ENCODE measurements around the gene RNF43.
"Not testable (repeated sequence)": the region's sequence is repeated elsewhere in the genome, so short reads cannot be mapped to it uniquely, and the experiment has no call there.

RNF43 gene

DNA sequence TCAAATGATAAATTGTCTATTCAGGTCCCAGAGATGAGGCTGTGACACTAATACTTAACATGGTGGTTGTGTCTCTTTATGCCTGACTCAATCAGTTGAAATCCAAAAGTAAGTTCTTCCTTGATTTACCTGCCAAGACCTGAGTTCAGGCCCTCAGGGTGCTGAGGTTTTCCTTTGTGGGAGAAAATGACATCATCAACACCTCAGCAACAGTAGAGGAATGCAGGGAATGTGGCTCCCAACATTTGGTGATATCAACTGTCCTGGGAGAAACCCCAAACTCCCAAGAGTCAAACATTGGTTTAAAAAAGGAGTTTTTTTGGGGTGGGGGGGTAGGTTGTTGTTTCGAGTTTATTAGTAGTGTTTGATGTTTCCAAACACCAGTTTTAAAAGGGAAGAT is 14.7 kb downstream of the RNF43 start:
- Histone ChIP-seq H3K4me3 (ENCODE audit: low read length) (no peak overlapping the region), H3K9ac (ENCODE audit: low read depth, low read length) (no peak overlapping the region), H3K36me3 (ENCODE audit: insufficient read depth, low read depth, low read length) (no peaks in the 10 kb centered on the region), H3K9me3 (ENCODE audit: insufficient read depth, low read depth, low read length) (no peaks in the 10 kb centered on the region), H3K27me3 (ENCODE audit: insufficient read depth, low read length) (peaks cover 88% of the 10 kb centered on the region), H3K4me1 (ENCODE audit: insufficient read depth, low read length) (peaks cover 26% of the 10 kb centered on the region; the same call in 1 of the 2 replicates), H3K27ac (ENCODE audit: low read length) (no peak overlapping the region)

DNA sequence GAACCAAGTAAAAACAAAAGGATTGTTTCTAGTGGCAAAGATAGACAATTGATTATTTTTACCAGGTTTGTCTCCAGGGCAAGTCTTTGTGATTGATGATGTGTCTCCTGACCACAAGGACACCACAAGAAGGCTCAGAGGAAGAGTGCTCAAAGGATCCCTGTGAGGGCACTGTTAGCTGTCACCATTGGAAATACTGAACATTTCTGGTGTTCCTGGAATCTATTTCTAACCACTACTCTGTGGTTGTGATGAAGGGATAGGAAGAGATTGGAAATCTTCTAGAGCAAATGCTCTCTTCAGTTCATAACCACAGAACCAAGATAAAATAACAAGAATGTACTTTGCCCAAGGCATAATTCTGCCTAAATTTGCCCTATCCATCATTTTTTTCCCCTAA is 15.3 kb downstream of the RNF43 start:
- Histone ChIP-seq H3K27ac (ENCODE audit: low read length) (no peak overlapping the region), H3K9me3 (ENCODE audit: insufficient read depth, low read depth, low read length) (no peaks in the 10 kb centered on the region), H3K27me3 (ENCODE audit: insufficient read depth, low read length) (peaks cover 94% of the 10 kb centered on the region), H3K9ac (ENCODE audit: low read depth, low read length) (no peak overlapping the region), H3K4me1 (ENCODE audit: insufficient read depth, low read length) (peaks cover 26% of the 10 kb centered on the region; the same call in 1 of the 2 replicates), H3K36me3 (ENCODE audit: insufficient read depth, low read depth, low read length) (no peaks in the 10 kb centered on the region), H3K4me3 (ENCODE audit: low read length) (no peak overlapping the region)

- H3K27ac ChIP-seq (ENCODE audit: low read length): no peak overlapping the region
- H3K27me3 ChIP-seq (ENCODE audit: insufficient read depth, low read length): peaks cover 98% of the 10 kb centered on the region
- H3K4me1 ChIP-seq (ENCODE audit: insufficient read depth, low read length): peaks cover 26% of the 10 kb centered on the region; the same call in 1 of the 2 replicates
These were observed 16.0 kb downstream of the RNF43 start for GRCh38 chr17:58401287-58401686.

DNA sequence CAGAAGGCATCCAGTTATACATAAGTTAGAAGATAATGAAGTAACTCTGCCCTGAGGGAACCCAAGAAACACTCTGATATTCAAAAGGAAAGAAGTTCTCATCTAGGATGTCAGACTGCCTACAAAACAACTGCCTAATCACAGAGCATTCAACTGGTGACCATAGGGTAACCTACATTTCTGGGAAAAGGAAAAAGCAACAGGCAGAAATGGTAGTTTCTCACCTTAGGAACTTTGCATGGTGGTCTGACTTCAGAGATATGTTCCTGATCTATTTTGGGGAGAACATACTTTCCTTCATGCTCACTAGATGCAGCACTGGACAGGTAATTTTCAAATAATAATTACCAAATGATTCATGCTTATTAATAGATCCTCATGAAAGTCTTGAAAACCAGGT is 16.5 kb downstream of the RNF43 start:
- peaks cover 98% of the 10 kb centered on the region for H3K27me3 ChIP-seq (ENCODE audit: insufficient read depth, low read length)
- no peak overlapping the region for H3K27ac ChIP-seq (ENCODE audit: low read length)

More at GRCh38 chr17:58401287-58401686, 16.0 kb downstream of the RNF43 start:
- Histone ChIP-seq H3K9me3 (ENCODE audit: insufficient read depth, low read depth, low read length) (no peaks in the 10 kb centered on the region), H3K4me3 (ENCODE audit: low read length) (no peak overlapping the region), H3K36me3 (ENCODE audit: insufficient read depth, low read depth, low read length) (no peaks in the 10 kb centered on the region), H3K9ac (ENCODE audit: low read depth, low read length) (no peak overlapping the region)

GRCh38 chr17:58399974-58400373 is 17.4 kb downstream of the RNF43 start:
- Histone ChIP-seq H3K36me3 (ENCODE audit: insufficient read depth, low read depth, low read length) (no peaks in the 10 kb centered on the region), H3K4me1 (ENCODE audit: insufficient read depth, low read length) (peaks cover 23% of the 10 kb centered on the region; the same call in 1 of the 2 replicates), H3K9me3 (ENCODE audit: insufficient read depth, low read depth, low read length) (no peaks in the 10 kb centered on the region), H3K9ac (ENCODE audit: low read depth, low read length) (no peak overlapping the region), H3K27ac (ENCODE audit: low read length) (no peak overlapping the region), H3K4me3 (ENCODE audit: low read length) (no peak overlapping the region), H3K27me3 (ENCODE audit: insufficient read depth, low read length) (peaks cover 98% of the 10 kb centered on the region)

More for the DNA sequence above, 16.5 kb downstream of the RNF43 start:
- H3K9ac ChIP-seq (ENCODE audit: low read depth, low read length): no peak overlapping the region
- no peaks in the 10 kb centered on the region for H3K36me3 ChIP-seq (ENCODE audit: insufficient read depth, low read depth, low read length)
- peaks cover 25% of the 10 kb centered on the region; the same call in 1 of the 2 replicates for H3K4me1 ChIP-seq (ENCODE audit: insufficient read depth, low read length)
- H3K4me3 ChIP-seq (ENCODE audit: low read length): no peak overlapping the region
- no peaks in the 10 kb centered on the region for H3K9me3 ChIP-seq (ENCODE audit: insufficient read depth, low read depth, low read length)

- Histone ChIP-seq H3K4me3 (ENCODE audit: low read length) (no peak overlapping the region), H3K9me3 (ENCODE audit: insufficient read depth, low read depth, low read length) (no peaks in the 10 kb centered on the region), H3K9ac (ENCODE audit: low read depth, low read length) (no peak overlapping the region), H3K27me3 (ENCODE audit: insufficient read depth, low read length) (peaks cover 95% of the 10 kb centered on the region), H3K4me1 (ENCODE audit: insufficient read depth, low read length) (peaks cover 22% of the 10 kb centered on the region; the same call in 1 of the 2 replicates), H3K27ac (ENCODE audit: low read length) (no peak overlapping the region), H3K36me3 (ENCODE audit: insufficient read depth, low read depth, low read length) (no peaks in the 10 kb centered on the region)
These were observed 18.6 kb downstream of the RNF43 start for GRCh38 chr17:58398574-58399266.

DNA sequence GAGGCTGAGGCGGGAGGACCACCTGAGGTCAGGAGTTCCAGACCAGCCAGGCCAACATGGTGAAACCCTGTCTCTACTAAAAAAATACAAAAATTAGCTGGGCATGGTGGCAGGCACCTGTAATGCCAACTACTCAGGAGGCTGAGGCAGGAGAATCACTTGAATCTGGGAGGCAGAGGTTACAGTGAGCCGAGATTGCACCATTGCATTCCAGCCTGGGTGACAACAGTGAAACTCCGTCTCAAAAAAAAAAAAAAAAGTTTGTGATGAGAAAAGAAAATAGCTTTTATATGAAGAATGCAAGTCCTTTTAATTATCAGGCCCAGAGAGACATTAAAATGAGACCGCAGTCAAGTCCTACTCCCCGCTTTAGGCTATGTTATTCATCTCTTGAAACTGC is 19.9 kb downstream of the RNF43 start:
- peaks cover 12% of the 10 kb centered on the region; the same call in 1 of the 2 replicates for H3K4me1 ChIP-seq (ENCODE audit: insufficient read depth, low read length)

GRCh38 chr17:58396173-58396572 is 21.2 kb downstream of the RNF43 start:
- Histone ChIP-seq H3K27me3 (ENCODE audit: insufficient read depth, low read length) (peaks cover 70% of the 10 kb centered on the region), H3K9ac (ENCODE audit: low read depth, low read length) (no peak overlapping the region), H3K27ac (ENCODE audit: low read length) (no peak overlapping the region), H3K36me3 (ENCODE audit: insufficient read depth, low read depth, low read length) (no peaks in the 10 kb centered on the region), H3K9me3 (ENCODE audit: insufficient read depth, low read depth, low read length) (no peaks in the 10 kb centered on the region), H3K4me1 (ENCODE audit: insufficient read depth, low read length) (peaks cover 7% of the 10 kb centered on the region; the same call in 1 of the 2 replicates), H3K4me3 (ENCODE audit: low read length) (no peak overlapping the region)

More for the DNA sequence above, 19.9 kb downstream of the RNF43 start:
- H3K27me3 ChIP-seq (ENCODE audit: insufficient read depth, low read length): peaks cover 82% of the 10 kb centered on the region
- not testable (repeated sequence) for H3K9ac ChIP-seq (ENCODE audit: low read depth, low read length); H3K9me3 ChIP-seq (ENCODE audit: insufficient read depth, low read depth, low read length); H3K27ac ChIP-seq (ENCODE audit: low read length); H3K36me3 ChIP-seq (ENCODE audit: insufficient read depth, low read depth, low read length); H3K4me3 ChIP-seq (ENCODE audit: low read length)

DNA sequence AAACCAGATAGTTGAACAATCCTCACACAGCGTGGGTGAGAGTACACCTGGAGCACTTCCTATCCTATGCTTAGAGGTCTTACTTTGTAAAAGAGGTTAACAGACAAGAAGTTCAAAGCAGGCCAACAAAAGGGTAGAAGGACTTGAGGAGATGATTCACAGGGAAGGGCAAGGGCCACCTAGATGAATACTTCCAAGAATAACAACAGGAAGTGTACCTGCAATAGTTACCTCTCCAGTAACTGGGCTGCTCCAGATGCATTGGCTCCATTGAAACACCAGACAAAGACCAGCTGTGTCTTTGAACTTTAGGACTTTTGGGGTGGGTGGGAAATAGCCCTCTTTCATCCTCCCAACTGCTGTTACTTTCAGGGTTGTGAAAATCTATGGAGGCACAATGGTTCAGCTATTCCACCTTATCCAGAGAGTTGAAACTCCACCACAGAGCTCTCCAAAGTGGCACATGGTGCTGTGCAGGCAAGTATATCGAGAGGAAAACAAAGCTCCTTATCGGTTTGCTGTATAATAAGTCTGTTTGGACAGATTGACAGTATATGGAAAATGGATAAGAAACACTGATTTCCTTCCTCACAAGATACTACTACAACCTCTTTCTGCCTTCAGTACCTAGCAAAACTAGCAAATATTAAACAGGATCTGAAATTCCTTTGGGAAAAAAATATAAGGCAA is 22.7 kb downstream of the RNF43 start:
- H3K27ac ChIP-seq (ENCODE audit: low read length): no peak overlapping the region
- peaks cover 7% of the 10 kb centered on the region; the same call in 1 of the 2 replicates for H3K4me1 ChIP-seq (ENCODE audit: insufficient read depth, low read length)
- H3K27me3 ChIP-seq (ENCODE audit: insufficient read depth, low read length): peaks cover 55% of the 10 kb centered on the region
- no peak overlapping the region for H3K9ac ChIP-seq (ENCODE audit: low read depth, low read length)
- no peak overlapping the region for H3K4me3 ChIP-seq (ENCODE audit: low read length)
- no peaks in the 10 kb centered on the region for H3K9me3 ChIP-seq (ENCODE audit: insufficient read depth, low read depth, low read length)
- no peaks in the 10 kb centered on the region for H3K36me3 ChIP-seq (ENCODE audit: insufficient read depth, low read depth, low read length)

DNA sequence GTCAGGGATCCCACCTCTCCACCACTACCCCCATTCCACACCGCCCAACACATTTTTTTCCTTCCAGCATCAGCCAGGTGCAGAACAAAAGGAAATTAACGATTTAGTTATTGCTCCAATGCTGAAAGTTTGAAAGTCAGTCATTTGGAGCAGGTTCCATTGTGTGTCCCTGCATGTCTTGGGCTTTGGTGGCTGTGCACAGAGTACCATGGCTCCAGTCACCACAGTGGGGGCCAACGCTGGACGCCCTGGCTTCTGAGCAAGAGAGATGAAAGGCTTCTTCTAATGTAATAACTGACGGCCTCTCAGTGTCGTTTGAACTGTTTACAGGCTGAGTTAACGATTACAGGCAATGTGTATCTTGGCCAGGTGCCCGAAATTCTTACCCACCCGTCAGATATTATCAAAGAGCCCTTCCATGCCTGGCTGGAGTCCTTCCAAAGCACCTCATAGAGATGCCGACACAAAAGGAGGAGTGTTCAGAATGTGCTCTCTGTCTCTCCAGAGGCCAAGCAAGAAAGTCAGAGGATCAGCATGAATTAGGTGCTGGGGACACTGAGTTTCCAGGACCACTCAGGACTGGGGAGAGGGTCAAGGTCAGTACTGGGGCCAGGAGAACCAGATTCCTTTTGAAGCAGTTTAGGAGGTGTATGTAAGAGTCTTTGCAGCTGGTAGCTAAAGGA is 25.9 kb downstream of the RNF43 start:
- H3K9ac ChIP-seq (ENCODE audit: low read depth, low read length): no peak overlapping the region
- no peaks in the 10 kb centered on the region for H3K9me3 ChIP-seq (ENCODE audit: insufficient read depth, low read depth, low read length)
- no peak overlapping the region for H3K4me3 ChIP-seq (ENCODE audit: low read length)
- H3K36me3 ChIP-seq (ENCODE audit: insufficient read depth, low read depth, low read length): no peaks in the 10 kb centered on the region
- H3K27me3 ChIP-seq (ENCODE audit: insufficient read depth, low read length): peaks cover 23% of the 10 kb centered on the region
- peaks cover 16% of the 10 kb centered on the region for H3K4me1 ChIP-seq (ENCODE audit: insufficient read depth, low read length)
- H3K27ac ChIP-seq (ENCODE audit: low read length): no peak overlapping the region

DNA sequence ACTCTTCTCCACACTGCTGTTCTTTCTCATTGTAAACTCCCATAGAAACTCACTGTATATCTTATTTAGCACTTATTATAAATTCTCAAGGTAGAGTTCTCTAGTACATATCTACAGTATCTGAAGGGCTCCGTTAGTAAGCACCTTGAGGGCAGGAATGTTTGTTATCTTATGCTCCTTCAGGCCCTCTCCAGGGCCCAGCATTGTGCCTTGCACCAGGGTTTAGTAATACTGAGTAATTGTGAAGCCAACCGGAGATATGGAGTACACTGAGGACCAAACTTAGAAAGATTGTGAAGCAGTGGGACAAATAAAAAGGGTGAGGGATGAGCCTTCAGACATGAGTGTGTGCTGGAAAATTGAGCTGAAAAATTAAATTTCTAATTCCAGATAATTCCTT is 26.4 kb downstream of the RNF43 start:
- H3K36me3 ChIP-seq (ENCODE audit: insufficient read depth, low read depth, low read length): no peaks in the 10 kb centered on the region
- no peak overlapping the region for H3K9ac ChIP-seq (ENCODE audit: low read depth, low read length)
- no peak overlapping the region for H3K27ac ChIP-seq (ENCODE audit: low read length)

More for the DNA sequence above, 26.4 kb downstream of the RNF43 start:
- H3K4me1 ChIP-seq (ENCODE audit: insufficient read depth, low read length): peaks cover 16% of the 10 kb centered on the region
- no peaks in the 10 kb centered on the region for H3K9me3 ChIP-seq (ENCODE audit: insufficient read depth, low read depth, low read length)
- H3K27me3 ChIP-seq (ENCODE audit: insufficient read depth, low read length): peaks cover 18% of the 10 kb centered on the region
- no peak overlapping the region for H3K4me3 ChIP-seq (ENCODE audit: low read length)

All from iPS-20b (cell line).